Medulla oblongata (tissue), 1 donor: Measurements from ENCODE around the gene CD68.
"Not testable (repeated sequence)": the region's sequence is repeated elsewhere in the genome, so short reads cannot be mapped to it uniquely, and the experiment has no call there.

Experiments used
- DNase-seq: peaks from one replicate; pipeline ENCODE4 v3.0.0-alpha.2; 2015; ENCODE audit errors: extremely low spot score

CD68 gene

DNA sequence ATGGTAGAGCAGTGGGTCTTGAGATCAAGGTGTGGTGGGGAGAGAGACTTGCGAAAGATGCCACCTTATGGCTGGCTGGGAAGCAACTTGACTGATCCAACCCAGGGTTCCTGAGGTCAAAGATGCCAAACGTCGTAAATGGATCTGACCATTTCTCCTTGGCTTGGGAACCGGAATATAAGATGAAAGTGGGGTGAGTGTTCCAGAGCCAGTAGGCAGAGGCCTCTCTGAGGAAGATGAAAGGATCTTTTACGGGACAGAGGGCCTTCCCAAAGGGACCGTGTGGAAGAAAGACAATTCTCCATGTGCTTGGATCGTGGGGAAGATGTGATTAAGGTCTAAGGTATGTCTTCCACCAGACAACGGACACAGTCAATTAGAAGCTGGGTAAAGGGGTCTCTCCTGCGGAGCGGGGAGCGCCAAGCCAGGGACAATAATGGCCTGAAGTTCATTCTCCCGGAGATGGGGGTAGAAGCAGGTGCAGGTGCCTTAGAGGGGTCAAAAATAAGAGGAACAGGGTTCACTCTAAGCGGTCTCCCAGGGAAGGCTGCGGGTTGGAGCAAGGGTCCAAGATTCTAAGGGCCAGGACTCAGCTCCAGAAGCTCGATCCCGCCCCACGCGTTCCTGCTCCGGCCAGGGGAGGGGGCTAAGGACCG lies 34.5 kb downstream of the CD68 start:
- no peak for DNase-seq

DNA sequence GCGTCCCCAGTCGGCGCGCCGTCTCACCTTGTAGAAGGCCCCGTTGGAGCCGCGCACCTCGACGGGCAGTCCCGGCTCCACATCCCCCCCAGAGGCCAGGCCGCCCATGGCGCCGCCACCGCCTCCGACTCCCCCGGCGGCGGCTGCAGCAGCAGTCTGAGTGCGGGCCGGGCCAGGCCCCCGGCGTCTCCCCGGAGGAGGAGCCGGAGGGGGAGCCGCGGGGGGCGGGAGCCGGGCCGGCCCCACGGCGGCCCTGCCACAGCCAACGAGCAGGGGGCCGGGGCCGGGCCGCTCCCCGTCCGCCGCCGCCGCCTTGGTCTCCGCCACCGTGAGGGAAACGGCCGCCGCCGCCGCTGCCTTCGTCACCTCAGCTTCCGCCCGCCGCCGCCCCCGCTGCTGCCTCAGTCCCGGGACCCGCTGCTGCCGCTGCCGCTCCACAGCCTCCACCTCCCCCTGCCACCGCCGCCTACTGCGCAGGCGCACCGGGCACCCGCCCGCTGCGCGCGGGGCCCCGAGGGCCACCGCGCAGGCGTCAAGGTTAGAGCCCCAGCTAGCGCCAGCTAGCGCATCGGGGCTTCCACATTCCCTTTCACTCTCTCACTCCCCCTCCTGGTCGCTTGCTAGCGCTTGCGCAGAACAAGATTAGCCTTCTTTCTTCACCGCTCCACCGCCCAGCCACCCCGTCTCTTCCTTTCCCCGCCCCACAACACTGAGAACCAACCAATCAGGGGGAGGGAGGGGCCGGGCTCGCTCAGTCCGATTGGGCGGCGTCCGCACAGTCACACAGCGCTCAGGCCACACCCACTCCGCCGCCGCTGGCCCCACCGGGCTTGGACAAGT lies 35.2 kb downstream of the CD68 start, which contains the start of gene FXR2:
Gene FXR2, minus strand, starts transcription at position 473 of the 840 bp plus-strand sequence. Its CDS starts 365 bp downstream, at position 108.
- DNase-seq, result peak; percentile 100

DNA sequence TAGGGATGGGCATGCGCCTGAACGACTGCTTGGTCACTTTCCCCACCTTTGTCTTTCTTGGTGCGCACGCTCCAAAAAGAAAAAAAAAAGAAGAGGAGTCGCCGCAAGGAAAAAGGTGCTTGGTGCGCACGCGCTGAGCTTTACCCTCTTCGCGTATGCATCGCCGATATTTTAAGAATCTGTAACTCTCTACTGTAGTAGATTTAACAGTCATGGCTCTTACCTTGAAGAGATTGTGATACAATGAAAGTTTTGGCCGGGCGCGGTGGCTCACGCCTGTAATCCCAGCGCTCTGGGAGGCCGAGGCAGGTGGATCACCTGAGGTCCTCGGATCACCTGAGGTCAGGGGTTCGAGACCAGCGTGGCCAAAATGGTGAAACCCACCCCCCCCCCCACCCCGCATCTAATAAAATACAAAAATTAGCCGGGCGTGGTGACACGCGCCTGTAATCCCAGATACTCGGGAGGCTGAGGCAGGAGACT lies 35.9 kb downstream of the CD68 start:
- DNase-seq, result no peak

- no peak for DNase-seq
Measured at GRCh38 chr17:7618608-7619007, 39.2 kb downstream of the CD68 start.

- DNase-seq, result no peak
Measured at GRCh38 chr17:7620835-7621234, 41.4 kb downstream of the CD68 start.

DNA sequence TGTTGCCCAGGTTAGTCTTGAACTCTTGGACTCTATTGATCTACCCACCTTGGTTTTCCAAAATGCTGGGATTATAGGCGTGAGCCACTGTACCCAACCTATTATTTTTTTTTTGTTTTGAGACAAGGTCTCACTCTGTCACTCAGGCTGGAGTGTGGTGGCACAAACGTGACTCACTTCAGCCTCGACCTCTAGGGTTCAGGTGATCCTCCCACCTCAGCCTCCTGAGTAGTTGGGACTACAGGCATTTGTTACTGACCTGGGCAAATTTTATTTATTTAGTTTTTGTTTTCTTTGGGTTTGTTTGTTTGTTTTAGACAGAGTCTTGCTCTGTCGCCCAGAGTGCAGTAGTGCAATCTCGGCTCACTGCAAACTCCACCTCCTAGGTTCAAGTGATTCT lies 44.2 kb downstream of the CD68 start:
- no peak for DNase-seq

- not testable (repeated sequence) for DNase-seq
Measured at GRCh38 chr17:7625749-7626148, 46.3 kb downstream of the CD68 start.

DNA sequence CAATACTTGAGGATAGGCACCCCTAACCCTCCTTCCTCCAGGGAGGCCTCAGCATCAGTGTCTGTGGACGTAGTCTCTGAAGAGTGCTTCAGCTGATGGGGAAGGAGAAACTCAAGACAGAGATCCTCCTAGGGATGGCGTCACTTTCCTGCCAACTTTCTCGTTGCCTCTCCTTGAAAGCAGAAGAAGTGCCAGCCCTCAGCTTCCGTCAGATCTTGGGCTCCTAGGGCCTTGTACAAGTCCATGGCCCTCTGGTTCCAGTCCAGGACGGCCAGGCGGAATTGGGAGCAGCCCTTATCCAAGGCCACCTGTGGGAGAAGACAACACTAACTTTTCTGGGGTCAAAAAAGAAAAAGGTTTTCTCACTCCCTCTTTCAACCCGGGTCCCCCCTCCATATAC lies 46.9 kb downstream of the CD68 start:
- peak; percentile 56 for DNase-seq

GRCh38 chr17:7626956-7627249 lies 47.5 kb downstream of the CD68 start:
- DNase-seq, result no peak

DNA sequence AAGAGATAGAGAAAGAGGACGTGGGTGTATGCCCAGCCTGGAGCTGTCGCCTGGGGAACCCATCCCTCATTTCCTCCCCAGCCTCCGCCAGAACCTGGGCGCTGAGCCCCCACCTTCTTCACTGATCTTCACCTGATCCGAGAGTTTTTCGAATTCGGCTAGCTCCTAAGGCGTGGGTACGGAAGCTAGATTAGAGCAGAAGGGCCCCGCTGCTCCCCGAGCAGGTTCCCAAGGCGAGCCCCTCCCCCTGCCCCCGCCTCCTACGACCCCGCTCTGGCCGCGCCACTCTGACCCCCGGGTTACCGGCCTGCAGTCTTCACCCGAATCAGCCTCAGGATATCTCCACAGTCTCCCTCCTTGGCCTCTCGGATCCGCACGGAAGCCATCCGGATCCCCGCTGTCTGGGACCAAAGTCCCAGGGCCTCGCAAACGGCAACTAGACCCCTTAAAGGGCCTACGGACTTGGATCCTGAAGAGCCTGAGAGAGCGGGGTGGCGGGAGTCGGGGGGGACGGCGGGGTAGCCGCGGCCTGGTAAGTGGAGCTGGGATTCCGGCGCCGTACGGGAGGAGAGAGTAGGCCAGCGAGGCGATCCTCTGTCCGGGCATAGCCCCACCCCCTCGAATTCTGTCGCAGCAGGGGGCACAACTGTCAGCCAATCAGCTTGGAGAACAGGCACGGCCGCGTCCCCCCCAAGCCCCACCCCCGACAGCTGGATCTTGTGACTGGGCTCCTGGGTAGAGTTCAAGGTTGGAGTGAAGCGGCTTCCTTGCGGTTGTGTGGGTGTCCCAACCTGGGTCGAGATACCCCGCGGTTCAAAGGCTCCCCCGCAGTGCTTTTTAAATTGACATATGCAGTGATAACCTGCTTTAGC lies 48.0 kb downstream of the CD68 start, which contains the start of gene SAT2:
Gene SAT2, minus strand, starts transcription at position 572 of the 872 bp plus-strand sequence. Its CDS starts 186 bp downstream, at position 386.
- DNase-seq, result peak; percentile 96

DNA sequence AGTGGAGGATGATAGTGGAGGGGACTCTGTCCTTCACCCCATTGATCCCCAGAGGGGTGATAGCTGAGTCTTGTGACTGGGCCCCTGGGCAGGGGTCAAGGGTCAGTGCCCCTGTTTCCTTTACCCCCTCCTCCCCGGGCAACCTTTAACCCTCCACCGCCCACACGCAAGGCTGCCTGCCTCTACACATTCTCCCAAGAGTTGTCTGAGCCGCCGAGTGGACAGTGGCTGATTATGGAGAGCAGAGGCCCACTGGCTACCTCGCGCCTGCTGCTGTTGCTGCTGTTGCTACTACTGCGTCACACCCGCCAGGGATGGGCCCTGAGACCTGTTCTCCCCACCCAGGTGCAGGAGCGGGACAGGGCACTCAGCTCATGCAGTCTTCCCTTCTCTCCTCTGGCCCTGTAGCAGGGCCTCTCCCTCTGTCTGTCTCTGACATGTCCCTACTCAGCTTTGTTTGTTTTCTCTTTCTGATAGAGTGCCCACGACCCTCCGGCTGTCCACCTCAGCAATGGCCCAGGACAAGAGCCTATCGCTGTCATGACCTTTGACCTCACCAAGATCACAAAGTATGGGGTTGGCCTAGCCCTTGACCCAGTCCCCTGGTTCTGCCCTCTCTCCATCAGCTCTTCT lies 50.6 kb downstream of the CD68 start, which contains the start of gene SHBG:
Gene SHBG, plus strand, starts transcription at position 197 of the 633 bp plus-strand sequence. Its CDS starts 38 bp downstream, at position 235.
- no peak for DNase-seq
